Esophagus muscularis mucosa (tissue), 4 donors: Measurements from ENCODE around the gene SETX.

Experiments
- EP300 ChIP-seq: sonication (generic); formaldehyde crosslinking; IDR thresholded peaks from one replicate; pipeline ENCODE4 v1.6.1; 2017; ENCODE audit warnings: antibody characterized with exemption
- POLR2A ChIP-seq: fragments of 450-650 bp; IDR thresholded peaks from one replicate; pipeline ENCODE4 v1.6.1; 2017; ENCODE audit warnings: antibody characterized with exemption, moderate library complexity, mild to moderate bottlenecking, low read depth
- POLR2AphosphoS5 ChIP-seq, 2 donors: sonication (generic); formaldehyde crosslinking; IDR thresholded peaks; one replicate each; pipeline ENCODE4 v1.6.1; 2017; ENCODE audit warnings: antibody characterized with exemption in 2 of 2
- TF ChIP-seq, protein P1 (sequence below), 3 experiments: fragments of 200-600 bp in 2 of 3; fragments of 450-650 bp in 1 of 3; sonication (generic) in 2 of 3; IDR thresholded peaks; one replicate each; pipeline ENCODE4 v1.5.1; 2017 to 2019; ENCODE audit warnings: antibody characterized with exemption in 3 of 3, mild to moderate bottlenecking in 2 of 3, moderate library complexity in 1 of 3

DNA sequence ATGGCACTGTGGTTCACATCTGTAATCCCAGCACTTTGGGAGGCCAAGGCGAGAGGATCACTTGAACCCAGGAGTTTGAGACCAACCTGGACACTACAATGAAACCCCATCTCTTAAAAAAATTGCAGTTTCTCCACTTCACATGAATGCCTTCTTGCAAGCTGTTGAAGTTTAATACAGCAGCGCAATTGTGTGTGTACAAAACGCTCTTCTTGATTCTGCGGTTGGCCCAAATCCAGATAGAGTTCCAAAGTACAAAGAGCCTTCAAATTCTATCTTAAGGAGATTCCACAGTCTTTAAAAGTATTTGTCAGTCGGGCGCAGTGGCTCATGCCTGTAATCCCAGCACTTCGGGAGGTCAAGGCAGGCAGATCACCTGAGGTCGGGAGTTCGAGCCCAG, 9.3 kb upstream of the SETX start:
- TF ChIP-seq, protein P1, sequence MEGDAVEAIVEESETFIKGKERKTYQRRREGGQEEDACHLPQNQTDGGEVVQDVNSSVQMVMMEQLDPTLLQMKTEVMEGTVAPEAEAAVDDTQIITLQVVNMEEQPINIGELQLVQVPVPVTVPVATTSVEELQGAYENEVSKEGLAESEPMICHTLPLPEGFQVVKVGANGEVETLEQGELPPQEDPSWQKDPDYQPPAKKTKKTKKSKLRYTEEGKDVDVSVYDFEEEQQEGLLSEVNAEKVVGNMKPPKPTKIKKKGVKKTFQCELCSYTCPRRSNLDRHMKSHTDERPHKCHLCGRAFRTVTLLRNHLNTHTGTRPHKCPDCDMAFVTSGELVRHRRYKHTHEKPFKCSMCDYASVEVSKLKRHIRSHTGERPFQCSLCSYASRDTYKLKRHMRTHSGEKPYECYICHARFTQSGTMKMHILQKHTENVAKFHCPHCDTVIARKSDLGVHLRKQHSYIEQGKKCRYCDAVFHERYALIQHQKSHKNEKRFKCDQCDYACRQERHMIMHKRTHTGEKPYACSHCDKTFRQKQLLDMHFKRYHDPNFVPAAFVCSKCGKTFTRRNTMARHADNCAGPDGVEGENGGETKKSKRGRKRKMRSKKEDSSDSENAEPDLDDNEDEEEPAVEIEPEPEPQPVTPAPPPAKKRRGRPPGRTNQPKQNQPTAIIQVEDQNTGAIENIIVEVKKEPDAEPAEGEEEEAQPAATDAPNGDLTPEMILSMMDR (IDR thresholded peaks at IDR 0.05), result no peak
- TF ChIP-seq POLR2AphosphoS5 (IDR thresholded peaks at IDR 0.05) (no peak), POLR2A (no peak), EP300 (no peak)
